ENCODE measurements around the gene INPP5D. TPM values are rescaled to one million over a fixed set of nuclear protein-coding genes. Genes with fewer than 3 reads are reported as not detected.
A peak's percentile ranks its signal among the peaks of the same experiment; 100 is the strongest.

The INPP5D gene
- total and polyA plus RNA-seq, 12 donors, result 3.4 to 29.4 (median 14.3) TPM

DNA sequence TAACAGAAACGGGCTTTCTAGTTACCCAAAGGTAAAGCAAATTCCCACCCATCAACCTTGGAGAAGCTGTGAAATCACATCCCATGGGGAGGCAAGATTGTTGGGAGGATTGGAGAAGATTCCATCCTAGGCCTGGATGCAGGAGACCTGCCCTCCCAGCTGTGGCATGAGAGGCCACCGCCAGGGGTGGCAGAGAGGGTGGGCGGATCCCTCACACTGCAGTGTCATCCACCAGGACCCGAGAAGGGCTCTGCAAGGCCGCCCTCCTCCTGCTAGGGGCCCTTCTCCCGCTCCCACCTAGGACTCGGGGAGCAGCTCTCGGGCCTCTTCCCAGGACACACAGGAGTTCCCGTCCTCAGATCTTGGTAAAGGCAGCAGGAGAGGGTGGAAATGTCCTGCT lies 175.8 kb downstream of the INPP5D start:
- H3K4me1 ChIP-seq (replicated peaks in 1 of 2), result no peaks in the 10 kb centered on the region
- H3K9me3 ChIP-seq (replicated peaks in 1 of 3), result no peaks in the 10 kb centered on the region
- intact Hi-C loops (cut with DNase I), result no loop called here
- DNase-seq, result no peak
- H3K27ac ChIP-seq, result no peak overlapping the region
- H3K36me3 ChIP-seq (replicated peaks in 1 of 2), result no peaks in the 10 kb centered on the region
- WGBS, 4 donors, result 52 to 73% (median 68%) methylated on average over 7 to 9 of the region's 9 CpGs
- no peak overlapping the region for H3K4me3 ChIP-seq
- TF ChIP-seq, protein P1, sequence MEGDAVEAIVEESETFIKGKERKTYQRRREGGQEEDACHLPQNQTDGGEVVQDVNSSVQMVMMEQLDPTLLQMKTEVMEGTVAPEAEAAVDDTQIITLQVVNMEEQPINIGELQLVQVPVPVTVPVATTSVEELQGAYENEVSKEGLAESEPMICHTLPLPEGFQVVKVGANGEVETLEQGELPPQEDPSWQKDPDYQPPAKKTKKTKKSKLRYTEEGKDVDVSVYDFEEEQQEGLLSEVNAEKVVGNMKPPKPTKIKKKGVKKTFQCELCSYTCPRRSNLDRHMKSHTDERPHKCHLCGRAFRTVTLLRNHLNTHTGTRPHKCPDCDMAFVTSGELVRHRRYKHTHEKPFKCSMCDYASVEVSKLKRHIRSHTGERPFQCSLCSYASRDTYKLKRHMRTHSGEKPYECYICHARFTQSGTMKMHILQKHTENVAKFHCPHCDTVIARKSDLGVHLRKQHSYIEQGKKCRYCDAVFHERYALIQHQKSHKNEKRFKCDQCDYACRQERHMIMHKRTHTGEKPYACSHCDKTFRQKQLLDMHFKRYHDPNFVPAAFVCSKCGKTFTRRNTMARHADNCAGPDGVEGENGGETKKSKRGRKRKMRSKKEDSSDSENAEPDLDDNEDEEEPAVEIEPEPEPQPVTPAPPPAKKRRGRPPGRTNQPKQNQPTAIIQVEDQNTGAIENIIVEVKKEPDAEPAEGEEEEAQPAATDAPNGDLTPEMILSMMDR (IDR thresholded peaks at IDR 0.05), result no peak
- no peak for TF ChIP-seq POLR2A (IDR thresholded peaks at IDR 0.05)
- H3K27me3 ChIP-seq, result no peaks in the 10 kb centered on the region

DNA sequence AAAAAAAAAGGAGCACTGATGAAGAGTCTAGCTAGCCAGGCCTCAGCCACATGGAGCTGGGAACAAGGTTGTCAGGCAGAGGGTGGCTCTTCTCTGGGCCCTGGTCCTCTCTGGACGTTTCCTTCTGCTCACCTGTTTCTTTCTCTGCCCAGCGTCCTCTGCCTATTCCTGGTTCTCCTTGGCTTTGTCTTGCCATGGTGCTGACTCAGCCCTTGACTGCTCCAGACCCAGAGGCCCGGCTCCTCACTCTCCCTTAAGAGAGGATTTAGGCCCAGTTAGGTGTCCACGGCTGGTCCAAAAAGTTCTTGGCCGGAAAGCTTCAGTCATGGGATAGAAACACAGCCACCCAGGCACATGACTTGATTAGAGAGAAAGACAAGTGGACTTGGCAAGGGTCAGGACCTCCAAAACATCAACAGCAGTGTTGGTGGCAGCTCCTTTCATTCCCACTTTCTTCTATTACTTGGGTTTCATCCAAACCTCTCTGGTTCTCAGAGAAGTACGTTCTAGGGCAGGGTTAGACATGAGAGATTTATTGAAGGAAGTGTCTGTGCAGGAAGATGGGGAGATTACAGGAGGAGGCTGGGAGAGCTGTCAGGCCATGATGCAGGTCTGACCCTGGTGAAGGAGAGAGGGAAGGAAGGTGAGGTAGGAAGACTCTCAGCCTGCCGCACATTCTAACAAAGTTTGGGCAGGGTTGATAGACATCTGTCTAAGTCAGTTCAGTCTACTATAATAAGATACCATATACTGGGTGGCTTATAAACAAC lies 176.9 kb downstream of the INPP5D start:
- Histone ChIP-seq H3K9me3 (replicated peaks in 1 of 3) (no peaks in the 10 kb centered on the region), H3K27ac (no peak overlapping the region), H3K27me3 (no peaks in the 10 kb centered on the region), H3K4me1 (replicated peaks in 1 of 2) (no peaks in the 10 kb centered on the region), H3K36me3 (replicated peaks in 1 of 2) (no peaks in the 10 kb centered on the region), H3K4me3 (no peak overlapping the region)
- 65 to 85% (median 81%) methylated on average over 7 of the region's 7 CpGs for WGBS, 4 donors
- TF ChIP-seq, protein P1 (IDR thresholded peaks at IDR 0.05), result no peak
- no peak for TF ChIP-seq POLR2A (IDR thresholded peaks at IDR 0.05)
- DNase-seq, result no peak
- intact Hi-C loops (cut with DNase I), result no loop called here

DNA sequence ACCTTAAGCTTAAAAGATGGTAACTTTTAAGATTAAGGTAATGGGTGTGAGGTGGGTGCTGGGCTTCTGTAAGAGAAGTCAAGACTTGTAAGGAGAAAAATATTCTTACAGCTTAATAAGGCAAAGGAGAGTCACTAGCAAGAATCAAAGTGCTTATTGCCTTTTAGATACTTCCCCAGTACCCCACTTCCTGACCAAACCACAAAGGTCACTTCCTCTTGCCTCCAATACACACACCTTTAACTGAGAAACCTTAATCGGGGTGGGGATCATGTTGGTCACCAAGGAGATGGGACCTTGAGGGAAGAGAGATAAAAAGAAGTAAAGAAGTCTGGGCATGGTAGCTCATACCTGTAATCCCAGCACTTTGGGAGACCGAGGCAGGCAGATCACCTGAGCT lies 180.8 kb downstream of the INPP5D start:
- Histone ChIP-seq H3K27ac (no peak overlapping the region), H3K4me1 (replicated peaks in 1 of 2) (no peaks in the 10 kb centered on the region), H3K4me3 (no peak overlapping the region), H3K27me3 (no peaks in the 10 kb centered on the region), H3K36me3 (replicated peaks in 1 of 2) (no peaks in the 10 kb centered on the region), H3K9me3 (replicated peaks in 1 of 3) (no peaks in the 10 kb centered on the region)
- no peak for TF ChIP-seq POLR2A (IDR thresholded peaks at IDR 0.05)
- TF ChIP-seq, protein P1 (IDR thresholded peaks at IDR 0.05), result no peak
- intact Hi-C loops (cut with DNase I), result loop anchor here in 1 of 2 donors (10.0 kb wide), 1 partner anchor 176 kb away; the partner anchor contains the start of gene INPP5D
- no peak for DNase-seq
- 61 to 75% (median 71%) methylated on average over 2 of the region's 2 CpGs for WGBS, 4 donors

DNA sequence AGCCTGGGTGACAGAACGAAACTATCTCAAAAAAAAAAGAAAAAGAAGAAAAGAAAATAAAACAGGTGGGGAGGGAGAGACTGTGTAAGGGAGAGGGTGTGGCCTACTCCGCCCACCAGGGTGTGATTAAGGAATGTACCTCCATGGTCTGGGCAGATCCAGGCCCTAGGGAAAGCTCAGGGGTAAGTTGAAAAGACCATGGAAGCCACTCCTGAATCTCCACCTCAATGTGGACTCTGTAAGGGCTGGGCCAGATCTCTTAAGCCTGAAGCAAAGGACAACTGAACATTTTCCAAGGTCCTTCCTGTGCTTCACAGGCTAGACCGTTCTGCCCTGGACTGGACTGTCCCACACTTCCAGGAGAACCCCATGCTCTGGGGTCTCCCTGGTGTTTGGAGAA lies 181.7 kb downstream of the INPP5D start:
- DNase-seq, result no peak
- no peaks in the 10 kb centered on the region for H3K9me3 ChIP-seq (replicated peaks in 1 of 3)
- TF ChIP-seq, protein P1 (IDR thresholded peaks at IDR 0.05), result no peak
- no peak for TF ChIP-seq POLR2A (IDR thresholded peaks at IDR 0.05)
- H3K27ac ChIP-seq, result peak overlapping the region in 1 of 5 donors; percentile 34
- 65 to 77% (median 72%) methylated on average over 2 to 3 of the region's 3 CpGs for WGBS, 4 donors
- H3K27me3 ChIP-seq, result no peaks in the 10 kb centered on the region
- no peak overlapping the region for H3K4me3 ChIP-seq
- H3K36me3 ChIP-seq (replicated peaks in 1 of 2), result no peaks in the 10 kb centered on the region
- H3K4me1 ChIP-seq (replicated peaks in 1 of 2), result no peaks in the 10 kb centered on the region
- intact Hi-C loops (cut with DNase I), result loop anchor here in 1 of 2 donors (10.0 kb wide), 1 partner anchor 177 kb away; the partner anchor contains the start of gene INPP5D
